Measurements from ENCODE around the gene DBP.

Gene DBP

DNA sequence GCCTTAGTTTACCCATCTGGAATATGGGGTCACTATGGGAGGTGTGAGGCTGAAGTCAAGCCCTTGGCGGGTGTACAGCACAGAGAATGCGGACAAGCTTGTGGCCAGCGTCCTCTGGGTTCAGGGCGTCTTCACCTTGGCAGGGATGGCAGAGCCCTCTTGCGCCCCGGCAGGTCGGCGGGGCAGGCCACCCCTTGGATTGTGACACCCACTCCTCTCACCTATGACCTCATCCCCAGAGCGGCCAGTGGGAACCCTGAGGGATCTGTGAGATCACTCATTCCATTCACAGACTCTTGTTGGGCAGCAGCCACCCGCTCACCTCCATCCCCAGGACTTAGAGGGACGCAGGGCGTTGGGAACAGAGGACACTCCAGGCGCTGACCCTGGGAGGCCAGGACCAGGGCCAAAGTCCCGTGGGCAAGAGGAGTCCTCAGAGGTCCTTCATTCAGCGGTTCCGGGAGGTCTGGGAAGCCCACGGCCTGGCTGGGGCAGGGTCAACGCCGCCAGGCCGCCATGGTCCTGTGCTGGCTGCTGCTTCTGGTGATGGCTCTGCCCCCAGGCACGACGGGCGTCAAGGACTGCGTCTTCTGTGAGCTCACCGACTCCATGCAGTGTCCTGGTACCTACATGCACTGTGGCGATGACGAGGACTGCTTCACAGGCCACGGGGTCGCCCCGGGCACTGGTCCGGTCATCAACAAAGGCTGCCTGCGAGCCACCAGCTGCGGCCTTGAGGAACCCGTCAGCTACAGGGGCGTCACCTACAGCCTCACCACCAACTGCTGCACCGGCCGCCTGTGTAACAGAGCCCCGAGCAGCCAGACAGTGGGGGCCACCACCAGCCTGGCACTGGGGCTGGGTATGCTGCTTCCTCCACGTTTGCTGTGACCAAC is 30.5 kb downstream of the DBP start, which contains the start of gene SPACA4:
Gene SPACA4 (plus strand): TSS at position 280 of the 896 bp plus-strand sequence. CDS start 237 bp downstream, at position 517.
- no peak for DNase-seq

- DNase-seq: no peak
These were observed 33.3 kb downstream of the DBP start for GRCh38 chr19:48603850-48604249.

- DNase-seq: no peak
These were observed 33.7 kb downstream of the DBP start for GRCh38 chr19:48603449-48603848.

DNA sequence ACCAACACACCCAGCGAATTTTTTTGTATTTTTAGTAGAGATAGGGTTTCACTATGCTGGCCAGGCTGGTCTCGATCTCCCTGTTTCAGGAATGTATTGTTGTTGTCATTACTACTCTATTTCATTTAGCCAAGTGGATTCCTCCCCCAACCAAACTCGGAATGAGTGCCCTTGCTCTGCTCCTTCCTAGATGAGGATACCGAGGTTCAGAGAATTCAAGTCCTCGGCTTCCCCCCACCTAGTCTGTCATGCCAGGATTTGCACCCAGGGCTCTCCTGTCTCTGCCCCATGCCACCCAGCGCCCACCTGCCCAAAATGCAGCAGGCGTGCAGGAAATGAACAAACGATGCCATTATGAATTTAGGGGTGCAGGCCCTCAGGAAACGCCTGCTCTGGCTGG is 34.2 kb downstream of the DBP start:
- no peak for DNase-seq

GRCh38 chr19:48600679-48601417 is 36.3 kb downstream of the DBP start:
- no peak for DNase-seq

DNA sequence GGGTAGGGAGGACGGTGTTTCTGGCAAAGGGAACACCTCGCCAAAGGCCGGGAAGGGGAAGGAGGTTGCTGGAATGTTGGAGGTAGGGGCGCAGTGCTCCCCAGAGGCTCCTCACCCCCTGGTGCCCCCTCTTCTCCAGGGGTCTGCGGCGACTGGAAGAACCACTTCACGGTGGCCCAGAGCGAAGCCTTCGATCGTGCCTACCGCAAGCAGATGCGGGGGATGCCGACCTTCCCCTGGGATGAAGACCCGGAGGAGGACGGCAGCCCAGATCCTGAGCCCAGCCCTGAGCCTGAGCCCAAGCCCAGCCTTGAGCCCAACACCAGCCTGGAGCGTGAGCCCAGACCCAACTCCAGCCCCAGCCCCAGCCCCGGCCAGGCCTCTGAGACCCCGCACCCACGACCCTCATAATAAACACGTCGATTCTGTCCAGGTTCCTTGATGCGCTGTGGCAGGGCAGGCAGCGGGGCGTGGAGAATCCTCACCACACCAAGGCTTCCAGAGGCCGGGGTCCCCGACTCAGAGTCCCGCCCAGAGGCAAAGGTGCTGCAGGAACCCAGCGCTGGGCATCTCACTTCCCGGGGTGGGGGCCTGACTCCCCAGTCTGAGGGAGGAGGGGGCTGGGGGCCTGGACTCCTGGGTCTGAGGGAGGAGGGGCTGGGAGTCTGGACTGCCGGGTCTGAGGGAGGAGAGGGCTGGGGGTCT is 38.0 kb downstream of the DBP start:
- no peak for DNase-seq

GRCh38 chr19:48596679-48597465 is 40.3 kb downstream of the DBP start:
- DNase-seq: no peak

GRCh38 chr19:48596237-48596636 is 40.9 kb downstream of the DBP start:
- DNase-seq: no peak

DNA sequence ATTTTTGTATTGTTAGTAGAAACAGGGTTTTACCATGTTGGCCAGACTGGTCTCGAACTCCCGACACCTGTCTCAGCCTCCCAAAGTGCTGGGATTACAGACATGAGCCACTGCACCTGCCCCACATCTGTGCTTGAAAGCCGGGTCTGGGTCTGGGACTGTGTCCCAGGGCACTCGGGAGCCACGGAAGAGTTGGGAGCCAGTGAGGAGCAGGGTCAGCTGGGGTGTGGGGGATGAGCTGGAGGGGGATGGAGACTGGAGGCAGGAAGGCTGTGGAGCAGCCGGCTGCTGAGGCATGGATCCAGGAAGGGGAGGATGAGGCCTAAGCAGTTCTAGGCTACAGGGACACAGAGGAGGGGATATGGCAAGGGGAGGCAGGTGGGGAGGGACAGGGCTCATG is 41.3 kb downstream of the DBP start:
- DNase-seq: no peak

GRCh38 chr19:48595171-48595570 is 42.0 kb downstream of the DBP start:
- DNase-seq: no peak

DNA sequence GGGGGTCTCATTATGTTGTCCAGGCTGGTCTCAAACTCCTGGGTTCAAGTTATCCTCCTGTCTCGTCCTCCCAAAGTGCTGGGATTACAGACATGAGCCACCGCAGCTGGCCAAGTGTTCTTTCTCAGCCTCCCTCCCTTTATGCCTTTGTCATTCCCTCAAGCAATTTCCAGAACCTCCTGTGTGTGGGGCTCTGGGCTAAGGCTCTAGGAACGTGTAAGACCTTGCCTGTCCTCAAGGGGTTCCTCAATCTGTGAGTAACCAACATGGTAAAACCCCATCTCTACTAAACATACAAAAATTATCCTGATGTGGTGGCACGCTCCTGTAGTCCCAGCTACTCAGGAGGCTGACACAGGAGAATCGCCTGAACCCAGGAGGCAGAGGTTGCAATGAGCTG is 46.2 kb downstream of the DBP start:
- no peak for DNase-seq

GRCh38 chr19:48588670-48589401 is 48.3 kb downstream of the DBP start:
- no peak for DNase-seq

GRCh38 chr19:48587387-48587786 is 49.8 kb downstream of the DBP start:
- DNase-seq: no peak

DNA sequence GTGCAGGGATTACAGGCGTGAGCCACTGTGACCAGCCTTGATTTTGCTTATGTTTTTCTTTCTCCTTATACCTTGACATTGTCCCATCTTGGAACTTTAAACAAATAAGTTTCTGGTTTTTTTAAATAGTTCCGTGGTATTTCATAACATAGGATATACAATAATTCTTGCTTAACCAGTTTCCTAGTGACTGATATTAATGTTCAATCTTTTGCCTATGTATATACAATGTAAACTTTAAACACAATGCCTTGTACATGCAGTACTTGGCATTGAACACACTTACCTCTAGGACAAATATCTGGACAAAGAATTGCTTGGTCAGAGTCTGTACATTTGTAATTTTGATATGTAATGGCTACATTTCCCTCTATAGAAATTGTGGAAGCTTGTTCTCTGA is 55.0 kb downstream of the DBP start:
- DNase-seq: no peak
